H1 (cell line): ENCODE data around the gene C14orf93. TPM values are rescaled to one million over a fixed set of nuclear protein-coding genes. Genes with fewer than 3 reads are reported as not detected.

Experiments
- BACH1 ChIP-seq: IDR thresholded peaks from 2 replicates; pipeline ENCODE4 v1.6.1; 2012; ENCODE audit warnings: low read length, improper control_type of control experiment
- CBX5 ChIP-seq: fragments of 300-800, 300-1000 bp; sonication (generic); IDR thresholded peaks from 2 replicates; pipeline ENCODE4 v1.7.1; 2016; ENCODE audit warnings: antibody characterized with exemption, low read length, low read depth
- FOSL1 ChIP-seq: IDR thresholded peaks from 2 replicates; pipeline ENCODE4 v1.6.1; 2011; ENCODE audit warnings: mild to moderate bottlenecking, low read depth, low read length, moderate library complexity; ENCODE audit not compliant: insufficient read depth
- GTF2F1 ChIP-seq: IDR thresholded peaks from 2 replicates; pipeline ENCODE4 v1.6.1; 2012; ENCODE audit warnings: low read depth, low read length, improper control_type of control experiment, borderline replicate concordance
- SIN3A ChIP-seq, 2 experiments: IDR thresholded peaks in 1 of 2; conservative IDR thresholded peaks in 1 of 2; 2 replicates each; pipeline ENCODE4 v1.6.1; 2011 to 2012; ENCODE audit warnings: low read length in 2 of 2, improper control_type of control experiment in 1 of 2, low read depth in 1 of 2, mild to moderate bottlenecking in 1 of 2
- SIX5 ChIP-seq: IDR thresholded peaks from 2 replicates; pipeline ENCODE4 v1.6.1; 2011; ENCODE audit warnings: mild to moderate bottlenecking, low read depth, low read length
- SP4 ChIP-seq: IDR thresholded peaks from 2 replicates; pipeline ENCODE4 v1.6.1; 2012; ENCODE audit warnings: low read length, inconsistent platforms
- polyA plus RNA-seq, 7 experiments: library from polyadenylated mRNA; depleted of rRNA in 3 of 7; stranded (reverse) in 5 of 7; unstranded in 2 of 7; fragments of >200 nt in 5 of 7; fragments of 200-250 nt in 2 of 7; gene quantifications; 1 replicate in 5 of 7; 2 replicates in 1 of 7; 4 replicates in 1 of 7; pipeline versions ENCODE4 v1.2.1 to v1.2.3, GENCODE V29; 2011 to 2013; ENCODE audit warnings: missing spikeins in 2 of 7, mixed read lengths in 2 of 7
- total RNA-seq: library from RNA; stranded (reverse); fragmentation: NEBNext Ultra II Directional; extraction: Animal tissue kit (Norgen Biotek cat#: 25700); gene quantifications from 2 replicates; pipeline ENCODE4 v1.2.1, GENCODE V29; 2021
- TF ChIP-seq, protein P1 (sequence below): fragments of 300-600 bp; sonication (generic); IDR thresholded peaks from 2 replicates; pipeline ENCODE4 v1.7.1; 2012; ENCODE audit warnings: low read length, moderate library complexity, mild to moderate bottlenecking, inconsistent platforms; ENCODE audit not compliant: insufficient replicate concordance

Gene C14orf93
- total and polyA plus RNA-seq, 2 of the 8 experiments (the other 6 are each of a cell fraction or from before 2014, with no cell fraction given): 7.8 to 8.2 TPM

DNA sequence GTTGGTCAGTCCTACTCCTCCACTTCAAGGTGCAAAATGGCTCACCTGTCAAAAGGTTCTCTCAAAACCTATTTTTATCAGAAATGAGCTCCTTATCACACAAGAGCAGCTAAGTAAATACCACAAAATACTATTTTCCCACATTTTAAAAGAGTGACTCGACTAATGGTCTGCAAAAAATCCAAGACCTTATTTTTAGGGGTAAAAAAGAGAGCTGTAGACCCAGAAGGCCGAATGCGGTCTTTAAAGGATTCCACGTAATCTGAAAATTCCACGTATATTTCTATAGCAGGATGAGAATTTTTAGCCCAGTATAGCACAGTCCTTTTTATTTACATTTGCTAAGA lies 3.8 kb downstream of the C14orf93 start (continued):
- TF ChIP-seq FOSL1 (no peak), SP4 (no peak), SIN3A (conservative IDR thresholded peaks at IDR 0.05 in 1 of 2, IDR thresholded peaks at IDR 0.05 in 1 of 2; ENCODE audit: low read depth in 1 of 2, low read length in 2 of 2) (no peak; a peak in 1 of 4 replicates), CBX5 (no peak), GTF2F1 (no peak), BACH1 (no peak), SIX5 (no peak)
- TF ChIP-seq, protein P1, sequence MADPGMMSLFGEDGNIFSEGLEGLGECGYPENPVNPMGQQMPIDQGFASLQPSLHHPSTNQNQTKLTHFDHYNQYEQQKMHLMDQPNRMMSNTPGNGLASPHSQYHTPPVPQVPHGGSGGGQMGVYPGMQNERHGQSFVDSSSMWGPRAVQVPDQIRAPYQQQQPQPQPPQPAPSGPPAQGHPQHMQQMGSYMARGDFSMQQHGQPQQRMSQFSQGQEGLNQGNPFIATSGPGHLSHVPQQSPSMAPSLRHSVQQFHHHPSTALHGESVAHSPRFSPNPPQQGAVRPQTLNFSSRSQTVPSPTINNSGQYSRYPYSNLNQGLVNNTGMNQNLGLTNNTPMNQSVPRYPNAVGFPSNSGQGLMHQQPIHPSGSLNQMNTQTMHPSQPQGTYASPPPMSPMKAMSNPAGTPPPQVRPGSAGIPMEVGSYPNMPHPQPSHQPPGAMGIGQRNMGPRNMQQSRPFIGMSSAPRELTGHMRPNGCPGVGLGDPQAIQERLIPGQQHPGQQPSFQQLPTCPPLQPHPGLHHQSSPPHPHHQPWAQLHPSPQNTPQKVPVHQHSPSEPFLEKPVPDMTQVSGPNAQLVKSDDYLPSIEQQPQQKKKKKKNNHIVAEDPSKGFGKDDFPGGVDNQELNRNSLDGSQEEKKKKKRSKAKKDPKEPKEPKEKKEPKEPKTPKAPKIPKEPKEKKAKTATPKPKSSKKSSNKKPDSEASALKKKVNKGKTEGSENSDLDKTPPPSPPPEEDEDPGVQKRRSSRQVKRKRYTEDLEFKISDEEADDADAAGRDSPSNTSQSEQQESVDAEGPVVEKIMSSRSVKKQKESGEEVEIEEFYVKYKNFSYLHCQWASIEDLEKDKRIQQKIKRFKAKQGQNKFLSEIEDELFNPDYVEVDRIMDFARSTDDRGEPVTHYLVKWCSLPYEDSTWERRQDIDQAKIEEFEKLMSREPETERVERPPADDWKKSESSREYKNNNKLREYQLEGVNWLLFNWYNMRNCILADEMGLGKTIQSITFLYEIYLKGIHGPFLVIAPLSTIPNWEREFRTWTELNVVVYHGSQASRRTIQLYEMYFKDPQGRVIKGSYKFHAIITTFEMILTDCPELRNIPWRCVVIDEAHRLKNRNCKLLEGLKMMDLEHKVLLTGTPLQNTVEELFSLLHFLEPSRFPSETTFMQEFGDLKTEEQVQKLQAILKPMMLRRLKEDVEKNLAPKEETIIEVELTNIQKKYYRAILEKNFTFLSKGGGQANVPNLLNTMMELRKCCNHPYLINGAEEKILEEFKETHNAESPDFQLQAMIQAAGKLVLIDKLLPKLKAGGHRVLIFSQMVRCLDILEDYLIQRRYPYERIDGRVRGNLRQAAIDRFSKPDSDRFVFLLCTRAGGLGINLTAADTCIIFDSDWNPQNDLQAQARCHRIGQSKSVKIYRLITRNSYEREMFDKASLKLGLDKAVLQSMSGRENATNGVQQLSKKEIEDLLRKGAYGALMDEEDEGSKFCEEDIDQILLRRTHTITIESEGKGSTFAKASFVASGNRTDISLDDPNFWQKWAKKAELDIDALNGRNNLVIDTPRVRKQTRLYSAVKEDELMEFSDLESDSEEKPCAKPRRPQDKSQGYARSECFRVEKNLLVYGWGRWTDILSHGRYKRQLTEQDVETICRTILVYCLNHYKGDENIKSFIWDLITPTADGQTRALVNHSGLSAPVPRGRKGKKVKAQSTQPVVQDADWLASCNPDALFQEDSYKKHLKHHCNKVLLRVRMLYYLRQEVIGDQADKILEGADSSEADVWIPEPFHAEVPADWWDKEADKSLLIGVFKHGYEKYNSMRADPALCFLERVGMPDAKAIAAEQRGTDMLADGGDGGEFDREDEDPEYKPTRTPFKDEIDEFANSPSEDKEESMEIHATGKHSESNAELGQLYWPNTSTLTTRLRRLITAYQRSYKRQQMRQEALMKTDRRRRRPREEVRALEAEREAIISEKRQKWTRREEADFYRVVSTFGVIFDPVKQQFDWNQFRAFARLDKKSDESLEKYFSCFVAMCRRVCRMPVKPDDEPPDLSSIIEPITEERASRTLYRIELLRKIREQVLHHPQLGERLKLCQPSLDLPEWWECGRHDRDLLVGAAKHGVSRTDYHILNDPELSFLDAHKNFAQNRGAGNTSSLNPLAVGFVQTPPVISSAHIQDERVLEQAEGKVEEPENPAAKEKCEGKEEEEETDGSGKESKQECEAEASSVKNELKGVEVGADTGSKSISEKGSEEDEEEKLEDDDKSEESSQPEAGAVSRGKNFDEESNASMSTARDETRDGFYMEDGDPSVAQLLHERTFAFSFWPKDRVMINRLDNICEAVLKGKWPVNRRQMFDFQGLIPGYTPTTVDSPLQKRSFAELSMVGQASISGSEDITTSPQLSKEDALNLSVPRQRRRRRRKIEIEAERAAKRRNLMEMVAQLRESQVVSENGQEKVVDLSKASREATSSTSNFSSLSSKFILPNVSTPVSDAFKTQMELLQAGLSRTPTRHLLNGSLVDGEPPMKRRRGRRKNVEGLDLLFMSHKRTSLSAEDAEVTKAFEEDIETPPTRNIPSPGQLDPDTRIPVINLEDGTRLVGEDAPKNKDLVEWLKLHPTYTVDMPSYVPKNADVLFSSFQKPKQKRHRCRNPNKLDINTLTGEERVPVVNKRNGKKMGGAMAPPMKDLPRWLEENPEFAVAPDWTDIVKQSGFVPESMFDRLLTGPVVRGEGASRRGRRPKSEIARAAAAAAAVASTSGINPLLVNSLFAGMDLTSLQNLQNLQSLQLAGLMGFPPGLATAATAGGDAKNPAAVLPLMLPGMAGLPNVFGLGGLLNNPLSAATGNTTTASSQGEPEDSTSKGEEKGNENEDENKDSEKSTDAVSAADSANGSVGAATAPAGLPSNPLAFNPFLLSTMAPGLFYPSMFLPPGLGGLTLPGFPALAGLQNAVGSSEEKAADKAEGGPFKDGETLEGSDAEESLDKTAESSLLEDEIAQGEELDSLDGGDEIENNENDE: no peak
